GM18520 (cell line): Measurements from ENCODE around the gene DCAF5.
"Not testable (repeated sequence)": the region's sequence is repeated elsewhere in the genome, so short reads cannot be mapped to it uniquely, and the experiment has no call there.

Source experiments
- ATAC-seq: cut with Tn5 transposase; IDR thresholded peaks from one replicate; pipeline ENCODE4 v1.9.1; 2021; ENCODE audit not compliant: unreplicated experiment

The DCAF5 gene

GRCh38 chr14:69152902-69153151 is at the start of gene DCAF5:
DCAF5 (minus strand) TSS chr14:69153119; CDS start chr14:69152978, 141 bp downstream.
- ATAC-seq, result no peak

GRCh38 chr14:69199786-69200185 is 46.9 kb upstream of the DCAF5 start:
- no peak for ATAC-seq

GRCh38 chr14:69193721-69194120 is 40.8 kb upstream of the DCAF5 start:
- ATAC-seq, result no peak

- ATAC-seq, result peak; percentile 46
Observed at GRCh38 chr14:69191340-69192111, 38.6 kb upstream of the DCAF5 start, which contains the start of gene EXD2. EXD2 (plus strand) TSS chr14:69191498; CDS start chr14:69209471, 17,973 bp downstream.

- no peak for ATAC-seq
Observed at GRCh38 chr14:69190191-69190590, 37.3 kb upstream of the DCAF5 start.

GRCh38 chr14:69183735-69184134 is 30.8 kb upstream of the DCAF5 start:
- no peak for ATAC-seq

GRCh38 chr14:69182580-69182979 is 29.7 kb upstream of the DCAF5 start:
- not testable (repeated sequence) for ATAC-seq

- ATAC-seq, result no peak
Observed at GRCh38 chr14:69181491-69181890, 28.6 kb upstream of the DCAF5 start.

- no peak for ATAC-seq
Observed at GRCh38 chr14:69175130-69175529, 22.2 kb upstream of the DCAF5 start.

- no peak for ATAC-seq
Observed at GRCh38 chr14:69171569-69171968, 18.6 kb upstream of the DCAF5 start.

- ATAC-seq, result no peak
Observed at GRCh38 chr14:69170839-69171238, 17.9 kb upstream of the DCAF5 start.

- not testable (repeated sequence) for ATAC-seq
Observed at GRCh38 chr14:69165787-69166186, 12.9 kb upstream of the DCAF5 start.

GRCh38 chr14:69161590-69161989 is 8.7 kb upstream of the DCAF5 start:
- no peak for ATAC-seq

- no peak for ATAC-seq
Observed at GRCh38 chr14:69156224-69156623, 3.3 kb upstream of the DCAF5 start.

GRCh38 chr14:69154779-69155178 is 1.9 kb upstream of the DCAF5 start:
- ATAC-seq, result no peak

GRCh38 chr14:69153873-69154270 is 953 bp upstream of the DCAF5 start:
- ATAC-seq, result no peak

- ATAC-seq, result peak; percentile 79
Observed at GRCh38 chr14:69153152-69153872, 393 bp upstream of the DCAF5 start.

GRCh38 chr14:69152181-69152901 is 578 bp downstream of the DCAF5 start:
- no peak for ATAC-seq

GRCh38 chr14:69151458-69152180 is 1.3 kb downstream of the DCAF5 start:
- peak; percentile 36 for ATAC-seq

- ATAC-seq, result no peak
Observed at GRCh38 chr14:69149461-69150244, 3.3 kb downstream of the DCAF5 start.
